HG03520 (cell line): ENCODE measurements around the gene SFXN2.
"Not testable (repeated sequence)": the region's sequence is repeated elsewhere in the genome, so short reads cannot be mapped to it uniquely, and the experiment has no call there.

ENCODE experiments used
- ATAC-seq: cut with Tn5 transposase; IDR thresholded peaks from one replicate; pipeline ENCODE4 v1.9.1; 2021; ENCODE audit warnings: mild to moderate bottlenecking, moderate library complexity; ENCODE audit not compliant: unreplicated experiment

SFXN2 gene

GRCh38 chr10:102679596-102679995 is 34.8 kb upstream of the SFXN2 start:
- ATAC-seq: no peak

GRCh38 chr10:102681696-102682095 is 32.7 kb upstream of the SFXN2 start:
- ATAC-seq: no peak

DNA sequence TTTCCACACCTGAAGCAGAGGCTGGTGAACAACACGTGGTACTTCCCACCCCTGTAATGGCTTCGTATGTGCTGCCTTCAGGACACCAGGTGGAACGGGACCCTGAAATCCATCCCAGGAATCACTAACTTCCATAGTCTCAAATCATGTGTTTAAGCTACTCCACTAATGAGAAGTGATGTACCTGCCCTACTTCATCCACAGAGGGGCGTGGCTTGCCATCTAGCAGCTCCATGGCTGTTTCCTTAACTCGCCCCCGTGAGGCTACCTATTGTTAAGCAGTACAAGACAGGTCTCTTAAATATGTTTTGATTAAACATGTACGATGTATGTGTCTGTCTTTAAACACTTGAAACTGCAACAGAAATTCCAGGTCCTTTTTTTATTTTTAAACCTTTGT is 32.0 kb upstream of the SFXN2 start:
- no peak for ATAC-seq

GRCh38 chr10:102682981-102683380 is 31.5 kb upstream of the SFXN2 start:
- no peak for ATAC-seq

- ATAC-seq: no peak
Observed at GRCh38 chr10:102683736-102684135, 30.7 kb upstream of the SFXN2 start.

DNA sequence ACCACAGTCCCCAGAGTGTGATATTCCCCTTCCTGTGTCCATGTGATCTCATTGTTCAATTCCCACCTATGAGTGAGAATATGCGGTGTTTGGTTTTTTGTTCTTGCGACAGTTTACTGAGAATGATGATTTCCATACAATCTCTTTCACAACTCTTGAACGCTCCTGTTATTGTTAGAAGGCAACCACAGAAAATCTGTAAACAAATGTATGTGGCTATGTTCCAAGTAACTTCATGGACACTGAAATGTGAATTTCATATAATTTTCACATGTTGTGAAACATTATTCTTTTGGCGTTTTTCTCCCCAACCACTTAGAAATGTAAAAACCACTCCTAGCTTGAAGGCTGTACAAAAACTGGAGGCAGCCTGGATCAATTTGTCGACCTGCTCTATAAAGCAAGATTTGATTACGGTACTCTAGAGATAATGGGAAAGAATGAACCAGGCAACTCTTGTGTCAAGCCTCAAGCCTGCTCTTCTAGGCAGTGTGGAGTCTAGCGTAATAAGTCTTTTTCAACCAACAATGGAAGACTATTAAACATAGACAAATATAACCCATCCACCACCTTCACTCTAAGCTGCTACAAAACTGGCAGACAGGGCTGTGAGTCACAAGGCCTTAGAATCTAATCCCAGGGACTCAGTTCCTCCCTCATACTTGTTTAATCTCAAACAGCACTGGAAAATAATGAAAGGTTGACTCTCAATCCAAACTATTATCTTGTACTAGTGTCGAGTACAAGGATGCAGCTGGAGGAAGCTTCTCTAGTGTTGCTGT is 23.0 kb upstream of the SFXN2 start:
- ATAC-seq: no peak

DNA sequence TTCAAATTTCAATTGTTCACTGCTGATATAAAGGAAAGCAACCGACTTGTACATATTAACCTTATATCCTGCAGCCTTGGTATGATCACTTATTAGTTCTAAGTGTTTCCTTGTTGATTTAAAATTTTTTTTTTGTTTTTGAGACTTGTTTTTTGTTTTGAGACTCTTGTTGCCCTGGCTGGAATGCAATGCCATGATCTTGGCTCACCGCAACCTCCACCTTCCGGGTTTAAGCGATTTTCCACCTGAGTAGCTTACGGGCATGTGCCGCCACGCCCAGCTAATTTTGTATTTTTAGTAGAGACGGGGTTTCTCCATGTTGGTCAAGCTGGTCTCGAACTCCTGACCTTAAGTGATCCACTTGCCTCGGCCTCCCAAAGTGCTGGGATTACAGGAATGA is 19.0 kb upstream of the SFXN2 start:
- not testable (repeated sequence) for ATAC-seq

DNA sequence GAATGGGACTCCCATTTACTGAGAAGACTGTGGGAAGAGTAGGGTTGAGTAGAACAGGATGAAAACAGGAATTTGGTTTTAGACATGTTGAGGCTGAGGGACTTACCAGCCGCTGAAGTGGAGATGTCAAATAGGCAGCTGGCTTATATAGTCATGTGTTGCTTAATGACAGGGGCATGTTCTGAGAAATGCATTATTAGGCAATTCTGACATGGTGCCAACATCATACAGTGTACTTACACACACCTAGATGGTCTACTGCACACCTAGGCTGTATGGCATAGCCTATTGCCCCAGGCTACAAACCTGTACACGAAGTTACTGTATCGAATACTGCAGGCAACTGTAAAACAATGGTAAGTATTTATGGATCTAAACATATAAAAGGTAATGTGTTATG is 17.7 kb upstream of the SFXN2 start:
- no peak for ATAC-seq

GRCh38 chr10:102698894-102699293 is 15.5 kb upstream of the SFXN2 start:
- no peak for ATAC-seq

GRCh38 chr10:102701272-102701671 is 13.2 kb upstream of the SFXN2 start:
- ATAC-seq: no peak

DNA sequence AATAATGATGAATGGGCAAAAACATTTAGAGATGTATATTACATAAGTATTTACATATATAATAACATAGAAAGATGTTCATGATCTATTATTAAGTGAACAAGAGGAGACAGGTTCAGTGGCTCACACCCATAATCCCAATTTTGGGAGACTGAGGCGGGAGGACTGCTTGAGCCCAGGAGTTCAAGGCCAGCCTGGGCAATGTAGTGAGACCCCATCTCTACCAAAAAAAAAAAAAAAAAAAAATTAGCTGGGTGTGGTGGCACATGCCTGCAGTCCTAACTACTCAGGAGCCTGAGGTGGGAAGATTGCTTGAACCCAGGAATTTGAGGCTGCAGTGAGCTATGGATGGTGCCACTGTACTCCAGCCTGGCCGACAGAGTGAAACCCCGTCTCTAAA is 12.6 kb upstream of the SFXN2 start:
- ATAC-seq: no peak

DNA sequence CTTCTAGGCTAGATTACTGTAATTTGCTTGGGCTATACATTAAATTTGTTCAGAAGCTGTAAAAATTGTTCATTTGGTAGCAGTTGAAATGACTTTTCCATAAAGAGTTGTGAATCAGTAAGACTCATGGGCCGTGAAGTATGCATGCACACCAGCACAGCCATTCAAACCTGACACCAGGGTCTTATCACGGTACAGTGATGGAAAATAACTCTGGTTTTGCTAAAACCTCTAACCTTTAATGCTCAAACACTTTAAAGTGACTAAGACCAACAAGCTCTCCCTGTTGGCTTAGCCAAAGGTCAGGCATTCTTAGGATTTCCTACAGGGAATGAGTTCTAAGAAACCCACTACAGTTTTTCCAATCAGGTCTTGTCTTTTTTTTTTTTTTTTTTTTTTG is 11.7 kb upstream of the SFXN2 start:
- ATAC-seq: no peak

DNA sequence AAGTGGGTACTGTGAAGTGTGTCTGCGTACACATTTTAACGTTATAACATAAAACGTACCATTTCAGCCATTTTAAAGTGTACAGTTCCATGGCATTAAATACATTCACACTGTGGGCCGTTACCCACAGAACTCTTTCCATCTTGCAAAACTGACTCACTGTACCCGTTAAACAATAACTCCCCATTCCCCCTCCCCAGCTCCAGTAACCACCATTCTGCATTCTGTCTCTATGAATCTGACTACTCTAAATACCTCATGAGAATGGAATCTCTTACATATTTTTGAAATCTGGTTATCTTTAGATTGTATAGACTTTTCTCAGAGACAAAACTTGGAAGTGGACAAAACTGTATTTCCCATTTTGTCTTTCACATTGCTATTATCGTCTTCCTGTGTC is 9.5 kb upstream of the SFXN2 start:
- ATAC-seq: no peak

GRCh38 chr10:102705531-102705930 is 8.9 kb upstream of the SFXN2 start:
- no peak for ATAC-seq

DNA sequence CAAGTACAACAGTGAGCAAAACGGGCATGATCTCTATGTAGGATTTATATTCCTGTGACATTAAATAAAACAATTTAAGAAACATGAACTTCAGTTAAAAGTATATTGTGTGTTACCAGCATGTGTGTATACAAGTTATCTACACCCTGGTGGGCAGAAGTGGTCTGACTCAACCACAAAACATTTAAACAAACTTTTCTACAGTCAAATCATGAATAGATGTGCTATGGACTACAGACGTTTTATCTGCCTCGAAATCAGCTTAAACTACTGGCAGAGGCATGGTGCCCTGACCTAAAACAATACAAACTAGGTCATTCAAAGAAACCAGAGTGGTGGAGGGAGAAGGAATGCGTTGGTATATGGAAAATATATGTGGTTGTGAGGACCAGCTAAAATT is 3.8 kb upstream of the SFXN2 start:
- no peak for ATAC-seq

- ATAC-seq: no peak
Observed at GRCh38 chr10:102712089-102712488, 2.3 kb upstream of the SFXN2 start.

GRCh38 chr10:102712843-102713538 is 1.4 kb upstream of the SFXN2 start:
- no peak for ATAC-seq

DNA sequence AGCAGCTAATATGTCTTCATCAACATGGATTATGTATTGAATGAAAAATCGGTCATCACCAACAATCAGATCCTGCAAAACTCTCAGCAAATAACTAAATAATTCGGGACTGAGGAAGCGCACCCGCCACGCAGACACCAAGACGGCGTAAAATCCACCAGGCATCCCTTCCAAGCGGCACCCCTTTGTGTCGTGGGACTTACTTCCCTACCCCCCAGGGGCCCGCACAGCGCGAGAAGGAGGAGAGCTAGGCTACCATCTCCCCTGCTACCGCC is 960 bp upstream of the SFXN2 start:
- ATAC-seq: peak; percentile 34

GRCh38 chr10:102713814-102714620 is 419 bp upstream of the SFXN2 start, which contains the start of gene ARL3:
Gene ARL3 (minus strand): TSS chr10:102714397. CDS start chr10:102714275, 122 bp downstream.
- peak; percentile 74 for ATAC-seq

- ATAC-seq: no peak
Observed at GRCh38 chr10:102715880-102716279, 1.4 kb downstream of the SFXN2 start.

- ATAC-seq: not testable (repeated sequence)
Observed at GRCh38 chr10:102716900-102717565, 2.6 kb downstream of the SFXN2 start.
